Suppressor macrophage (primary cell): Measurements from ENCODE around the gene COL8A1.
"Not testable (repeated sequence)": the region's sequence is repeated elsewhere in the genome, so short reads cannot be mapped to it uniquely, and the experiment has no call there.

Experiments used
- DNase-seq, 4 experiments: peaks; one replicate each; pipeline ENCODE4 v3.0.0-alpha.2; 2020 to 2022
- total RNA-seq, 17 experiments: gene quantifications; one replicate each; lab custom pipeline; 2026; ENCODE audit warnings: mixed read lengths in 6 of 17, inconsistent platforms in 3 of 17; lab: John Stamatoyannopoulos, UW

Gene COL8A1
- total RNA-seq = 0 to 3.7 (median 0) reads per million in 17 experiments

DNA sequence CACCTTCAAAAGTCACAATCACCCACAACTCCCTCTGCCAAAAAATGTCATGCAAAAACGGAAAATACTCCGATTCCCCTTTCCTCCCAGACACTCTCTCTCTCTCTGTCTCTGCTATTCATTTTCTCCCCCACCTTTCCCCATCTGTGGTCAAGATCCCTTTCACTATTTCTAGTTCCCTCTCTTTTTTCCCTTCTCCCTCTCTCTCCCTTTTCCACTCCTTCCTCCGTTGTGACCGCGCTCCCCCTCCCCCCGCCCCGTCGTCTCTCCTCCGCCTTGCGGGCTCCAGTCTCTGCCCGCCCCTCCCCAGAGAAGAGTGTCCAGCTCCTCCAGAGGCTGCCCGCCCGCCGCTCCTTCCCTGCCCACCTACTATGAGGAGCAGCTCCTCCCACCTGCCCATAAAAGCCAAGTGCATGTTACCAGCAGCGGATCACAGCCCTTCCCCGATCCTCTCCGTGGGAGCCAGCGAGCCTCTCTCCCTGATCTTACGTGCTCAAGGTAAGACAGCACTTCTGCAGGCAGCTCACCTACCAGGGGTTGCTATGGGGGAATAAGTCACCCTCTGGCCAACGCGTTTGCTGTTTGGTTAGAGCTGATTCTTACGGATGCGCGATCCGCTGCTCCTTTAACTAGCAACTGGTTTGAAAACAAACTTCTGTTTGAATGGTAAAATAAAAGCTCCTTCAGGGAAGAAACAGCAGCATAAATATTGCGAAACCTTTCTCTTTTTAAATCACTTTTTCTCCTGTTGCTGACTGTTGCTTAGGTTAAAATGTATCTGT lies at the start of gene COL8A1:
COL8A1 (plus strand) TSS at position 428 of the 782 bp plus-strand sequence. CDS start 152,089 bp downstream, outside the sequence.
- DNase-seq = no peak

DNA sequence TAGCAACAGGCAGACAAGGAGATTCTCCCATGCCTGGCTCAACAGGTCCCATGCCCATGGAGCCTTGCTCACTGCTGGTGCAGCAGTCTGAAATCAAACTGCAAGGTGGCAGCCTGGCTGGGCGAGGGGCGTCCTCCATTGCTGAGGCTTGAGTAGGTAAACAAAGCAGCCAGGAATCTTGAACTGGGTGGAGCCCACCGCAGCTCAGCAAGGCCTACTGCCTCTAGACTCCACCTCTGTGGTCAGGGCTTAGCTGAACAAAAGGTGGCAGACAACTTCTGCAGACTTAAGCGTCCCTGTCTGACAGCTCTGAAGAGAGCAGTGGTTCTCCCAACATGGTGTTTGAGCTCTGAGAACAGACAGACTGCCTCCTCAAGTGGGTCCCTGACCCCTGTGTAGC lies 49.2 kb upstream of the COL8A1 start:
- DNase-seq = not testable (repeated sequence)

DNA sequence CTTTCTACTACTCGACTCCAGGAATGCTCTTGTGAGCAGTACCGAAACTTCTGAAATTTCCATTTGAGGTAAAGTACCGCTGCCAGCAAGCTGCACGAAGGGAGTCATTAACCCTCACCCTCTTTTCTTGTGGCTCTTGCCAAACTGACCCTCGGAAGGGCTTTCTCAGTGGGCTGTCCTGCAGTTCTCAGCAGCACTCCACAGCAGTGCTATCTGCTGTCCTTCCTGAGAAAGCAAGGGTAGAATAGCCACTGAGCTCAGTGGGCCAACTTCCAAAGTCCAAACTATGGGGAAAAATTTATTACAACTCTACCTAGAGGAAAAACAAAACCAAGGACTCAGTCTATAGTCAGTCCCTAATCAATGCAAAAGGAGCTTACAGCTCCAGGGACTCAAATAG lies 38.5 kb upstream of the COL8A1 start:
- DNase-seq = no peak

DNA sequence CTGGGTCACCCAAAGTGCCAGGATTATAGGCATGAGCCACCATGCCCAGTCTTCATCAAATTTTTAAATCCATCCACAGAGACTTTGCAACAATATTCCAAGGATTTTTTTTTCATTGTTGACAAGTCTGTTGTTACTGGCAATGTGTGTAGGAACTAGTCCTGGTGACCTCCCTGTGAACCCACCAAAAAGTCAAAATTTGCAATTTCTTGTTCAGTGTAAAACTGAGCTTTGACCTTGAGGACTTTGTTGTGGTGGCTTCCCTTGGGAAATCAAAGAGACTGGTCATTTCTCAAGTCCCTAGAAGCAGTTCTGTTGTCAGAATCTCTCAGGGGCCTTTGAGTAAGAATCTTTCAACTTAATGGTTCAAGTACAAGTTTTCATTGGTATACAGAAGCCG lies 36.9 kb upstream of the COL8A1 start:
- no peak for DNase-seq

DNA sequence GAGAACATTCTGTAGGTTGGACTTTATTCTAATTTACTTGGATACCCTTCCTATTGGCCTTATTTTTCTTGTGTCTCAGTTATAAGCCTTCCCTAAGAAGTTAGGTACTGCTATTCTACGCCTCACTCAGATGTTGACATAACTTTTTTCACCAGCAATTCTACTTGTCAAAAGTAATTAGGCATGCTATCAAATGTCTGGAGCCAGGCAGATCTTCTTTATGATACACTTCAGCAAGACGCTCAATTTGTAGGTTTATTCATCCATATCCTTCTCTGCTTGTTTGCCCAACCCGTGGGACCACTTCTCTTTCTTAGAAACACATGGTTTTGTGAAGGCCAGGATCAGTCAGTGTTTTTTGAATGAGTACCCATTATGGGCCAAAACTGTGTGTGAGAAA lies 36.2 kb upstream of the COL8A1 start:
- DNase-seq = no peak

DNA sequence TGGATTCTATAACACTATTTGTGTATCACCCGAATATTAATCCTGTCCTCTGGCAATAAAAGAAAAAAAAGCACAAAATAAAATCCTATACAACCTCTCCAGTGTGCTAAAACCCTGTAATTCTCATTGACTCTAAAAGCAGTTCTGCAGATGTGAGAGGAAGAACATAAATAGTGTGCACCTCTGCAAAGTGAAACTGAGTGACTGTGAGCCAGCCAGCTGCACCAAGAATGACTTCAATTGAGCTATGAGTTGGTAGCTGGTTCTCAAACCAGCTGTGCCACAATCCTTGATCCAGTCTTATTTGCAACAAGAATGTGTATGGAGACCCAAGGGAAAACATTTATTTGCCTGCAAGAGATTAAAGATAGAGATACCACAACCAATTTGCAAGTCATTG lies 31.2 kb upstream of the COL8A1 start:
- no peak for DNase-seq

DNA sequence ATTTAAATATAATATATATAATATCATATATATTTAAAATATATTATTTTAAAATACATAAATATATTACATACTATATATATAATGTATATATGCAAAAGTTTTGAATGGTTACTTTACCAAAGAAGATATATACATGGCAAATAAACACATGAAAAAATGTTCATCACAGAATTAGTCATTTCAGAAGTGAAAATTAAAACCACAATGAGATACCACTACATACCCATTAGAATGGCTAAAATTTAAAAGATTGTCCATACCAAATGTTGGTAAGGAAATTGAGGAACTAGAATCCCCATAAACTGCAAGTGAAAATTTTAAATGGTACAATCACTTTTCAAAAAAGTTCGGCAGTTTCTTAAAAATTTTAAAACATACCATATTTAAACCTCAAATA lies 23.6 kb upstream of the COL8A1 start:
- no peak for DNase-seq

- DNase-seq = no peak
These were observed 18.2 kb upstream of the COL8A1 start for GRCh38 chr3:99620077-99620767.

- DNase-seq = no peak
These were observed 17.4 kb upstream of the COL8A1 start for GRCh38 chr3:99620976-99621375.

DNA sequence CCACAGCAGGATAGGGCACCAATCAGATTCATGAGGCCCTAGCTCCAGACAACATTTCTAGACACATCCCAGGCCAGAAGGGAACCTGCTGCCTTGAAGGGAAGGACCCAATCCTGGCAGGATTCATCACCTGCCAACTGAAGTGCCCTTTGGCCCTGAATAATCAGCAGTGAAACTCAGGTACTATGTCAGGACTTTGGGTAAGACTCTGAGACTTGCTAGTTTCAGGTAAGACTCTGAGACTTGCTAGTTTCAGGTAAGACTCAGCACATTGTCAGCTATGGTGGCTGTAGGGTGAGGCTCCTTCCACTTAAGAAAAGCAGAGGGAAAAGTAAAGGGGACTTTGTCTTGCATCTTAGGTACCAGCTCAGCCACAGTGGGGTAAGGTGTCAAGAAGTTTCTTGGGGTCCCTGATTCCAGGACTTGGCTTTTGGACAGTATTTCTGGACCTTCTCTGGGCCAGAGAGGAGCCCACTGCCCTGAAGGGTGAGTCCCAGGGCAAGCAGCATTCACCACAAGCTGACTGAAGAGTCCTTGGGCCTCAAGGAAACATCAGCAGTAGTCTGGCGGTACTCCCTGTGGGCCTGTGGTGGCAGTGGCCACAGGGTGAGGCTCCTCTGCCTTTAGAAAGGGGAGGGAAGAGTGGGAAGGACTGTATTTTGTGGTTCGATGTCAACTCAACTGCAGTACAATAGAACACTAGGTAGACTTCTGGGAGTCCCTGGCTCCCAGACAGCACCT lies 13.7 kb upstream of the COL8A1 start:
- DNase-seq = no peak

GRCh38 chr3:99625237-99625622 lies 13.2 kb upstream of the COL8A1 start:
- DNase-seq = no peak

DNA sequence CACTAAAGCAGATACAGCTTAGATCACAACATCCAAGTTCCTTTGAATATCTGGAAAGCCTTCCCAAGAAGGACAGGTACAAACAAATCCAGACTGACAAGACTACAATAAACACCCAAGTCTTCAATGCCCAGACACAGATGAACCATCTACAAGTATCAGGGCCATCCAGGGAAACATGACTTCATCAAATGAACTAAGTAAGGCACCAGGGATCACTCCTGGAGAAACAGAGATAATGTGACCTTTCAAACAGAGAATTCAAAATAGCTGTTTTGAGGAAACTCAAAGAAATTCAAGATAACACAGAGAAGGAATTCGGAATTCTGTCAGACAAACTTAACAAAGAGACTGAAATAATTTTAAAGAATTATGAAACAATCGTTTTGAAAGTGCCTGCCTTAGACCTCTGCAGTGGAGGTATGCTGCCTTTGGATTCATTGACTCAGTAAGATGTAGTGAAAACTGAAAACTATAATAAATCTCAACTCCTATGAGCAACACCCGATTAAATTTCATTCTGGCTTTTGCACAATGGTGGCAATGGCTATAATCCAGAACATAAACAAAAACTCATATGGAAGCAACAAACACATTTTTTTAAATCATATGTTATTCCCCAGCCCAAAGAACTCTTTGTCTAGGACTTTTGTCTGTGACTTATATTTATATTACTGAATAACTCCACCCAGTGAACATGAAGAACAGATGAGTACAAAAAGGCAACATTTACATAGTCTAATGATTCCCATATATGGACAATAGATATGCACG lies 12.6 kb upstream of the COL8A1 start:
- no peak for DNase-seq

GRCh38 chr3:99626417-99626788 lies 12.0 kb upstream of the COL8A1 start:
- no peak for DNase-seq

- DNase-seq = no peak
These were observed 11.2 kb upstream of the COL8A1 start for GRCh38 chr3:99627062-99627826.

- no peak for DNase-seq
These were observed 7.6 kb upstream of the COL8A1 start for GRCh38 chr3:99630815-99631214.

GRCh38 chr3:99633887-99634558 lies 4.4 kb upstream of the COL8A1 start:
- no peak for DNase-seq

- no peak for DNase-seq
These were observed 3.5 kb upstream of the COL8A1 start for GRCh38 chr3:99634881-99635280.

- DNase-seq = no peak
These were observed 3.0 kb upstream of the COL8A1 start for GRCh38 chr3:99635348-99635747.

- no peak for DNase-seq
These were observed 1.4 kb upstream of the COL8A1 start for GRCh38 chr3:99637016-99637367.

DNA sequence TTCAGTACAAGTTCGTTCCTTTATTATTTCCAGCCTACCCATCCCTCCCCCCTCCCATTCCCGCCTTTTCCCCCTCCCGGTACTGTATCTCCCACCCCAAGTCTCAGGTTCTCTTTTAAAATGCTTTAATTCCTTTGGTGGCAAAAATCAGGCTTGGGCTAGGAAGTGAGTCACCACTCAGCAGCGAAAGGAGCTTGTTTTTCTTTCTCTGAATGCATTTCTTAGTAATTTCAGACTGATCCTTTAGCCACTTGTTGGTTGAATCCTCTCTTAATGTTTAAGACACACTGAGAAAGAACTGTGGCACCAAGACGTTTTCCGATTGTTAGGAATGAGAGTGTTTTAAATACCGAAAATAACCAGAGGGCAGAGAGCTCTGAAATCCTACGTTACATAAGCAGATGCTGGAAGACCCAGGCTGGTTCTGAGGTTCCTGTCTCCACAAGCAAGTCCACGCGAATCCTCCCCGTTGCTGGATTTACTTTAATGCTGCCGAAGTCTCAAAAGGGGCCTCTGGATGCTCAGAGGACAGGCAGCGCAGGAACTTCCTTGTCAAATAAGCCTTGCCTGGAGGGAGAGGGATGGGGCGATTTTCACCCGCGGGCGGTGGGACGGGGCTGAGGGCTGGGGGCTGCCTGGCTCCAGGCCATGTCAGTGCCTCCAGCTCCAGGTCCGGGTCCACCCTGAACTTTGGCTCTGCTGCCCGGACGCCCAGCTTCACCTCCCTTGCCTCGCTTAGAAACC lies 854 bp upstream of the COL8A1 start:
- no peak for DNase-seq

DNA sequence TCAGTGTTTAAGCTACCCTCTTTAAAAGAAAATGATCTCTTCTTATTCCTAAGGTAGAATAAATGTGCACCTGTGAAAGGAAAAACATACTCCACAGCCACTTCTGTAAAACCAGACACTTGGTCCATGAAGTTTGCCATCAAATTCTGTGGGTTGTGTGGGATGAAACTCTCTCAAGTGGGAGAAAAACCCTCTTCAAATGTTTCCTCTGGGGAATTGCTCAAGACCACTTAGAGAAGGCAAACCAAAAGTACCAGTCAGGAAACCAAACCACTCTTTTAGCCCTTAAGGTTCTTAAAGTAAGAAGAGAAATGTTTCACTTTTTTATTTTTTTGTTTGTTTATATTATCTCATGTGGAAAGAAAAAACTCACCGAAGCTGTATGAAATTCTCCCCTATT lies 1.2 kb downstream of the COL8A1 start:
- DNase-seq = no peak
